ENCODE data around the gene MSH5.

GRCh38 chr6:31737991-31738979 is 1.5 kb upstream of the MSH5 start:
- TF ChIP-seq EZH2 (IDR thresholded peaks at IDR 0.05; ENCODE audit: low read length, unreplicated experiment) (no peak), CTCF (conservative IDR thresholded peaks at IDR 0.05; ENCODE audit: low read depth, low read length) (peak; percentile 31), EZH2phosphoT487 (IDR thresholded peaks at IDR 0.05; ENCODE audit: borderline replicate concordance, low read length) (no peak)
